ENCODE measurements around the gene TBX18. TPM values are rescaled to one million over a fixed set of nuclear protein-coding genes. Genes with fewer than 3 reads are reported as not detected.

TBX18 gene
- total RNA-seq, 3 donors from 2014 or later: 8.8 to 20.6 (median 17.0) TPM

DNA sequence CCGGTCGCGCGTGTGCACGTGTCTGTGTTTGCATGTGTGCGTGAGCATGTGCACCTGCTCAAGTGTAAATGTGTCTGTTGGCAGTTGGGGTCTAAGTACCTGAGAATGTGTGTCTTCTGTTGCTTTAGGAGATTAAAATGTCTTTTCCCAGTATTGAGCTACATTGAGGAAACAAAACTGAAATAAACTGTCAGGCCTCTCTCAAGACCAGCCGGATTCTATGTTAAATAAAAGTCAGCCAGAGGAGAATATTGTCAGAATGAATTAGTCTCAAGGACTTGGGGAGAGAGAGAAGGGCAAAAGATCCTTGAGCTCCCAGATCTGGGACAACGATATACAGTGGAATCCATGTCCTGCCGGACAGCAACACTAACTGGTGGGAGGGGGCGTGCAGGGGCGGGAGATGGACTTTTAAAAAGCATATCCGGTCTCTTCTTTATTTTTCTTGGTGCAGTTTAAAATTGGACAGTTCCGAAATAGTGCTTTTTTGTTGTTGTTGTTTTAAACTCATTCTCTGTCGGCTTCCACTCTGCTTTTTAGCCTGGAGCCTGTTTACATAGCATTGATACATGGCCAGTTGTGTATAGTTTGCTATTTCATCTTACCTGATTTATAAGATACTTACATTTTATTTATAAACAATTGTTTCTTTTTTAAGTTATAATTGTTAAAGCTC, 3.3 kb upstream of the TBX18 start:
- H3K36me3 ChIP-seq: no peaks in the 10 kb centered on the region
- intact Hi-C loops (cut with DNase I; ENCODE audit: low total_unique reads): no loop called here
- DNase-seq (ENCODE audit: low spot score in 2 of 2): no peak
- H3K4me1 ChIP-seq: no peaks in the 10 kb centered on the region
- TF ChIP-seq, protein P1, sequence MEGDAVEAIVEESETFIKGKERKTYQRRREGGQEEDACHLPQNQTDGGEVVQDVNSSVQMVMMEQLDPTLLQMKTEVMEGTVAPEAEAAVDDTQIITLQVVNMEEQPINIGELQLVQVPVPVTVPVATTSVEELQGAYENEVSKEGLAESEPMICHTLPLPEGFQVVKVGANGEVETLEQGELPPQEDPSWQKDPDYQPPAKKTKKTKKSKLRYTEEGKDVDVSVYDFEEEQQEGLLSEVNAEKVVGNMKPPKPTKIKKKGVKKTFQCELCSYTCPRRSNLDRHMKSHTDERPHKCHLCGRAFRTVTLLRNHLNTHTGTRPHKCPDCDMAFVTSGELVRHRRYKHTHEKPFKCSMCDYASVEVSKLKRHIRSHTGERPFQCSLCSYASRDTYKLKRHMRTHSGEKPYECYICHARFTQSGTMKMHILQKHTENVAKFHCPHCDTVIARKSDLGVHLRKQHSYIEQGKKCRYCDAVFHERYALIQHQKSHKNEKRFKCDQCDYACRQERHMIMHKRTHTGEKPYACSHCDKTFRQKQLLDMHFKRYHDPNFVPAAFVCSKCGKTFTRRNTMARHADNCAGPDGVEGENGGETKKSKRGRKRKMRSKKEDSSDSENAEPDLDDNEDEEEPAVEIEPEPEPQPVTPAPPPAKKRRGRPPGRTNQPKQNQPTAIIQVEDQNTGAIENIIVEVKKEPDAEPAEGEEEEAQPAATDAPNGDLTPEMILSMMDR (IDR thresholded peaks at IDR 0.05): no peak
- TF ChIP-seq POLR2A (IDR thresholded peaks at IDR 0.05) (no peak), POLR2AphosphoS5 (IDR thresholded peaks at IDR 0.05) (no peak)
- no peaks in the 10 kb centered on the region for H3K9me3 ChIP-seq
- H3K27me3 ChIP-seq: peaks cover 0 to 89% of the 10 kb centered on the region in 2 donors
- H3K27ac ChIP-seq: no peak overlapping the region
- no peak overlapping the region for H3K4me3 ChIP-seq

DNA sequence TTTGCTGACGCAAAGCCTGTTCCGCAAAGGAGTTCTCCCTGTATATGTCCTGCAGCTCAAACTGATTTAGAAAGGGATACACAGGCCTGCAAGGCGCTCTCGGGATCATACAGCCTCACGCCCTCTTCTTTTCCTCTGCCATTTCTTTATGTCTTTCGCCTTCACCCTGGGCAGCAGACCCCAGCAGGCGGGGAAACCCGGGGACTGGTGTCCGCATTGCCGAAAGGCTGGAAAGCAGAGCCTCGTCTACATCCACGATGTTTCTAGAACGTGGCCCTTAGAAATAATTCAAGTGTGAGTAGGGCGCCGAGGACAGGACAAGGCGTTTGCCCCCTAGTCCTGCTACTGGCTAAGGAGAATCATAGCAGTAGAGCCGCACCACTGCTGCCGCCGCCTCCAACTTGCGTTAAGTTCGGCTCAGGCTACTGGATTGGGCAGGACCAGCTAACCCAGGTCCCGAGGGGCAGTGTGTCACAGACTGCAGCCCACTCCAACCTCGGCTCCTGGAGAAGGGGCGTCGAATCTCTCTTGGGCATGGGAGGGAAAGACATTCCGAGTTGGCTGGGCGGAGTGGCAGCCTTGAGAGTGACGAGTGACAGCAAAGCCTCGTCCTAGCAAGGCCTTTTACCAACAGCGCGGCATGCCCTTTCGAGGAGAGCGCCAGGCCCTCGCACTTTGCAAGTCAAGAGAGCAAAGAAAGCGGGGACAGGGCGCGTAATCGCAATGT, 2.6 kb upstream of the TBX18 start:
- DNase-seq (ENCODE audit: low spot score in 2 of 2): no peak
- intact Hi-C loops (cut with DNase I; ENCODE audit: low total_unique reads): no loop called here
- Histone ChIP-seq H3K9me3 (no peaks in the 10 kb centered on the region), H3K4me3 (no peak overlapping the region), H3K36me3 (no peaks in the 10 kb centered on the region), H3K27me3 (peaks cover 0 to 89% of the 10 kb centered on the region in 2 donors), H3K27ac (no peak overlapping the region), H3K4me1 (no peaks in the 10 kb centered on the region)
- TF ChIP-seq, protein P1 (IDR thresholded peaks at IDR 0.05): no peak
- TF ChIP-seq POLR2AphosphoS5 (IDR thresholded peaks at IDR 0.05): no peak
- no peak for TF ChIP-seq POLR2A (IDR thresholded peaks at IDR 0.05)

DNA sequence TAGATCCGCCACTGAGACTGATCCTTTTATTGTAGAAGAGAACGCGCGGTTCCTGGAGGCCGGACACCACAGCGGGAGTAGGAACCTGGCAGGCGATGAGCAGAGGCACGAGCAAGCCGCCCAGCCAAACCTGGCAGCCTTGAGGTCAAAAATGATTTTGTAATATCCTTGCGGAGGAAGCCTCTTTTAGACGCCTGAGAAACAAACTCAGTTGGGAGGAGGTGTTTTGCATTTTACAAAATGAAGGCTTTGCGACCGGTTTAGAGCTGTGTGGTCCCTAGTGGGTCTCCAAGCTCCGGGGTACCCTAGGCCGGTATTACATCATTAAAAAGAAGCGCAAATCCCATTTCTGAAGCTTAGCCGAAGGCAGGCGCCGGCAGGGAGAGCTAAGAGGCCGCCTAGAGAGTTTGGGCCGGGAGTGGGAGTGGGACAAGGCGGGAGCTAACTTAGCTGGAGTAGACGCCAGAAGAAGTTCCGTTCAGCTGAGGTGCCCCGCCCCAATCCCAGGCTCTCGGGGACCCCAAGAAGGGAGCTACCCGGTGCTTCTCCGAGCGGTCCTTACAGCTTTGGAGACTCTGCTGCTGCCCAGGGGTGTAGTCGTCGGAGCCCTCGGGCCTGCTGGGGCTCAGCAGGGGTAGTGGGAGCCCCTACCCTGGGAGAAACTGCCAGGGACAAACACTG, 1.9 kb upstream of the TBX18 start:
- DNase-seq (ENCODE audit: low spot score in 2 of 2): no peak
- no peak overlapping the region for H3K4me3 ChIP-seq
- no peaks in the 10 kb centered on the region for H3K36me3 ChIP-seq
- intact Hi-C loops (cut with DNase I; ENCODE audit: low total_unique reads): no loop called here
- no peak overlapping the region for H3K27ac ChIP-seq
- H3K4me1 ChIP-seq: no peaks in the 10 kb centered on the region
- no peaks in the 10 kb centered on the region for H3K9me3 ChIP-seq
- peaks cover 0 to 87% of the 10 kb centered on the region in 2 donors for H3K27me3 ChIP-seq
- TF ChIP-seq, protein P1 (IDR thresholded peaks at IDR 0.05): no peak
- TF ChIP-seq POLR2AphosphoS5 (IDR thresholded peaks at IDR 0.05) (no peak), POLR2A (IDR thresholded peaks at IDR 0.05) (no peak)

DNA sequence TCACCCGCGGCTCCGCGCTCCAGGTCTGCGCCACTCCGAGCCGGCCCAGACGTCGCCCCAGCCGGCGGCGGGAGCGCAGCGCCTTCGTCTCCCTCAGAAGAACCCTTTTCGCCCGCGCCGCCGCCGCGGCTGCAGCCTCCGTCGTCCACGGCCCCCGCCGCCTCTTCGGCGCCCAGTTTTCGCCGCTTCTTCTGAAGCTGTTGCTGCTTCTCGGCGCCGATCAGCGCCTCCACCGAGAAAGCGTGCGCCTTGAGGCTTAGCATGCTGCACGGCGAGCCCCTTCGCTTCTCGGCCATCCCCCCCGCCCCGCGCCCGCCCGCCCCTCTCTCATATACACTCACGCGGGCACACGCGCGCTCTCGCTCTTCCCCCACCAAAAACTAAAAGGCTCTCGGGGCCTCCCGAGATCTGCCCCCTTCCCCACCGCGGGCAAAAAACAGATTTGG, 489 bp downstream of the TBX18 start:
- H3K27me3 ChIP-seq: peaks cover 0 to 85% of the 10 kb centered on the region in 2 donors
- no peaks in the 10 kb centered on the region for H3K9me3 ChIP-seq
- TF ChIP-seq, protein P1 (IDR thresholded peaks at IDR 0.05): no peak
- TF ChIP-seq POLR2AphosphoS5 (IDR thresholded peaks at IDR 0.05): no peak
- no peaks in the 10 kb centered on the region for H3K4me1 ChIP-seq
- DNase-seq (ENCODE audit: low spot score in 2 of 2): no peak
- peak overlapping the region; percentile 76 to 90 for H3K27ac ChIP-seq
- H3K36me3 ChIP-seq: no peaks in the 10 kb centered on the region
- H3K4me3 ChIP-seq: peak overlapping the region; percentile 58 to 74 (median 59)
- intact Hi-C loops (cut with DNase I; ENCODE audit: low total_unique reads): no loop called here

All from breast epithelium (tissue), 4 donors.